GM12873 (cell line): Measurements from ENCODE around the gene GP2.

ENCODE experiments used
- TF ChIP-seq, protein P1 (sequence below): IDR thresholded peaks from 2 replicates; pipeline ENCODE4 v1.5.1; 2012; ENCODE audit warnings: low read depth, mild to moderate bottlenecking, moderate library complexity, low read length, control low read depth; ENCODE audit not compliant: insufficient read depth; ENCODE audit errors: missing control alignments

Gene GP2

DNA sequence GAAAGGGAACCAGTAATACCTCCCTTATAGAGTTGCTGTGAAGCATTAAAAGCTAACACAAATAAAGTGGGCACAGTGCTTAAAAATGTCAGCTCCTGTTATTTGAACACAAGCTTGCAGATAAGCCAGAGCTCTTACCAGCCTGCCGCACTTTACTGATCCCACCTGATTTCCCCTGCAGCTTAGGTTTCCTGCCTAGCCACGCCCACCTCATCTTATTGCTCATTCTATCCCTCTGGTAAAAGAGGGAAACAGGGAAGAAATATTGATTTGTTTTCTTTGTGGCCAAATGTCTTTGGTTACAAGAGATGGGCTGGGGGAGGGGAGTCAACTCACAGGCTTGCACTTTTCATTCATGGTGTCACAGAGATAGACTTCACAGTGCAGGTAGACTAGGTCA is 9.6 kb upstream of the GP2 start:
- TF ChIP-seq, protein P1, sequence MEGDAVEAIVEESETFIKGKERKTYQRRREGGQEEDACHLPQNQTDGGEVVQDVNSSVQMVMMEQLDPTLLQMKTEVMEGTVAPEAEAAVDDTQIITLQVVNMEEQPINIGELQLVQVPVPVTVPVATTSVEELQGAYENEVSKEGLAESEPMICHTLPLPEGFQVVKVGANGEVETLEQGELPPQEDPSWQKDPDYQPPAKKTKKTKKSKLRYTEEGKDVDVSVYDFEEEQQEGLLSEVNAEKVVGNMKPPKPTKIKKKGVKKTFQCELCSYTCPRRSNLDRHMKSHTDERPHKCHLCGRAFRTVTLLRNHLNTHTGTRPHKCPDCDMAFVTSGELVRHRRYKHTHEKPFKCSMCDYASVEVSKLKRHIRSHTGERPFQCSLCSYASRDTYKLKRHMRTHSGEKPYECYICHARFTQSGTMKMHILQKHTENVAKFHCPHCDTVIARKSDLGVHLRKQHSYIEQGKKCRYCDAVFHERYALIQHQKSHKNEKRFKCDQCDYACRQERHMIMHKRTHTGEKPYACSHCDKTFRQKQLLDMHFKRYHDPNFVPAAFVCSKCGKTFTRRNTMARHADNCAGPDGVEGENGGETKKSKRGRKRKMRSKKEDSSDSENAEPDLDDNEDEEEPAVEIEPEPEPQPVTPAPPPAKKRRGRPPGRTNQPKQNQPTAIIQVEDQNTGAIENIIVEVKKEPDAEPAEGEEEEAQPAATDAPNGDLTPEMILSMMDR = no peak

DNA sequence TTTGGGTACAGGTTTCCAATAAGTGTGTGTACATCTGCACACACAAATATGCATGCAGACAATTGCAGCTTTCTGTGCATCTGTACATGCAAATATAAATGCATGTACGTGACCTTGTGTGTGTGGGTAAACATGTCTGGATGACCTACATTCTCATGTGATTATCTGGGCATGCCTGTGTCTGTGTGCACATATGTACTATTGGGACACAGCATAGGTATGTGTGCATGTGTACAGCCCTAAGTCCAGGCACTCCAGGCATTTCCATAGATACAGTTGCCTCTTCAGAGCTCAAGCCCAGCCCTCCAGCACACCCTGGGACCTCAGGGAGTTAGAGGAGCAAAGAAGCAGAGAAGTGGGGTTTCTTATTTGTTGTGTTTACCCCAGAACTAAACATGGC is 7.1 kb upstream of the GP2 start:
- TF ChIP-seq, protein P1 = no peak

DNA sequence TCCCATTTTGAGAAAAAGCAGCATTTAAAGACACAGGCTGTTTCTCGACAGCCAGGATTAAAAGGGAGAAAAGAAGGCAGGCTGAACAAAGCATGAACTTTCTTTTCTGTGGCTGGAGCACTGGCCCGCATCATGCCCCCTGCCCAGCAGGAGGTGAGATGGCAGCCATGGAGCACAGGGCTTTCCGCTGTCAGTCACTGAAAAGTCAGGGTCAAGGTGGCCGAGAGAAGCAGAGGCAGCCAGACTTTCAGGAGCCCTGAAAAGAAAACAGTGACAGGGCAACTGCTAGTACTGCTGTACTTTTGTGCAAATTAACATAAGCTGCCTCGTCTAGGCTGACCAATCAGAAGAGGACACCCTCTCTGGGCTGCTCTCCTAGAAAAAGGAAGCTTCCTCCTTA is 5.8 kb upstream of the GP2 start:
- TF ChIP-seq, protein P1 = no peak

DNA sequence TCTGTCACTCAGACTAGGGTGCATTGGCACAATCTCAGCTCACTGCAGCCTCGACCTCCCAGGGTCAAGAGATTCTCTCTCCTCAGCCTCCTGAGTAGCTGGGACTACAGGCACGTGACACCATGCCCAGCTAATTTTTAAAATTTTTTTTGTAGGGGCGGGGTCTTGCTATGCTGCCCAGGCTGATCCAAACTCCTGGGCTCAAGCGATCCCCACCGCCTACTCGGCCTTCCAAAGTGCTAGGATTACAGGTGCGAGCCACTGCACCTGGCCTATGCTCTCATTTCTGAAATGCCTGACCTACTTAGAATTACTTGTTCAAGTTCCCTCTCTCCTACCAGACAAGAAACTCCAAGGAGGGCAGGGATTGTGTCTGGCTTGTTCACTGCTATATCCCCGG is 5.1 kb upstream of the GP2 start:
- TF ChIP-seq, protein P1 = no peak

GRCh38 chr16:20331635-20332034 is 4.3 kb upstream of the GP2 start:
- TF ChIP-seq, protein P1 = no peak

GRCh38 chr16:20329392-20330138 is 2.3 kb upstream of the GP2 start:
- TF ChIP-seq, protein P1 = no peak

DNA sequence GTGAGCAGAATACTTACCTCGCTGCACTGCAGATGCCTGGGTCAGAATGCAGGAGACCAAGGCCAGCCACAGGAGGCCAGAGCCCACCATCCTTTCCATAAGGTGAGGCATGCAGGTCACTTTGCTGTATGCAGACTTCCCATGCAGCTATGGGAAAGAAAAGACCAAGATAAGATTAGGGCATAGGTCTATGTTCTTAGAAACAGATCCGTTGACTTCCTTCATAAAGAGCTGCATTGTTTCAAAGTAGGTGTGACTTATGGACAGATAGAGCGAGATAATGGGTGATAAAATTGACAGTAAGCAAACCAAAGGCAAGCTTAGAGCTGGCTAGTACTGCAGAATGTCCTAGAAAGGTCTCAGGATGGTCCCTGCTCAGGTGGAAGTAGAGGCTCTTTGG is 992 bp downstream of the GP2 start:
- TF ChIP-seq, protein P1 = no peak

GRCh38 chr16:20325005-20325404 is 2.3 kb downstream of the GP2 start:
- TF ChIP-seq, protein P1 = no peak
